HEK293T (cell line): Measurements from ENCODE around the gene C5orf34.
A peak's percentile ranks its signal among the peaks of the same experiment; 100 is the strongest.
"Not testable (repeated sequence)": the region's sequence is repeated elsewhere in the genome, so short reads cannot be mapped to it uniquely, and the experiment has no call there.

Experiments used
- CTCF ChIA-PET: fragments of 350-600 bp; formaldehyde crosslinking; extraction: SDS; loops from one replicate; lab custom pipeline; 2021; ENCODE audit warnings: antibody characterized with exemption, inconsistent platforms; lab: Yijun Ruan, JAX
- POLR2A ChIA-PET: fragments of 350-600 bp; formaldehyde crosslinking; extraction: SDS; loops from one replicate; lab custom pipeline; 2020; ENCODE audit warnings: antibody characterized with exemption, inconsistent platforms; lab: Yijun Ruan, JAX
- DNase-seq: peaks from one replicate; pipeline ENCODE4 v3.0.0; 2012; ENCODE audit warnings: mixed read lengths; ENCODE audit errors: extremely low spot score
- ARNT ChIP-seq: fragments of 450-650 bp; IDR thresholded peaks from 2 replicates; pipeline ENCODE4 v1.6.1; 2017; ENCODE audit warnings: mild to moderate bottlenecking
- BHLHE40 ChIP-seq: fragments of 450-650 bp; IDR thresholded peaks from 2 replicates; pipeline ENCODE4 v1.6.1; 2016; ENCODE audit warnings: mild to moderate bottlenecking, moderate library complexity, borderline replicate concordance
- CTBP1 ChIP-seq: fragments of 450-650 bp; IDR thresholded peaks from 2 replicates; pipeline ENCODE4 v1.6.1; 2016; ENCODE audit warnings: borderline replicate concordance
- ELF4 ChIP-seq: fragments of 450-650 bp; IDR thresholded peaks from 2 replicates; pipeline ENCODE4 v1.6.1; 2017; ENCODE audit warnings: antibody characterized with exemption
- FOXA1 ChIP-seq: fragments of 450-650 bp; IDR thresholded peaks from 2 replicates; pipeline ENCODE4 v1.6.1; 2016; ENCODE audit warnings: mild to moderate bottlenecking
- FOXK2 ChIP-seq: fragments of 450-650 bp; IDR thresholded peaks from 2 replicates; pipeline ENCODE4 v1.6.1; 2016; ENCODE audit warnings: mild to moderate bottlenecking
- FOXM1 ChIP-seq: fragments of 450-650 bp; IDR thresholded peaks from 2 replicates; pipeline ENCODE4 v1.6.1; 2017; ENCODE audit warnings: mild to moderate bottlenecking, borderline replicate concordance
- HDGF ChIP-seq: fragments of 450-650 bp; IDR thresholded peaks from 2 replicates; pipeline ENCODE4 v1.6.1; 2017; ENCODE audit warnings: antibody characterized with exemption, borderline replicate concordance
- L3MBTL2 ChIP-seq: fragments of 450-650 bp; conservative IDR thresholded peaks from 2 replicates; pipeline ENCODE4 v1.6.1; 2016; ENCODE audit warnings: mild to moderate bottlenecking
- LEF1 ChIP-seq: fragments of 450-650 bp; IDR thresholded peaks from 2 replicates; pipeline ENCODE4 v1.6.1; 2017; ENCODE audit warnings: mild to moderate bottlenecking, borderline replicate concordance
- NFRKB ChIP-seq: fragments of 450-650 bp; IDR thresholded peaks from 2 replicates; pipeline ENCODE4 v1.6.1; 2016; ENCODE audit warnings: mild to moderate bottlenecking, moderate library complexity
- PKNOX1 ChIP-seq: fragments of 450-650 bp; IDR thresholded peaks from 2 replicates; pipeline ENCODE4 v1.6.1; 2016
- SP1 ChIP-seq: fragments of 450-650 bp; IDR thresholded peaks from 2 replicates; pipeline ENCODE4 v1.6.1; 2017
- SUZ12 ChIP-seq: fragments of 450-650 bp; IDR thresholded peaks from 2 replicates; pipeline ENCODE4 v1.6.1; 2016; ENCODE audit warnings: mild to moderate bottlenecking
- TARDBP ChIP-seq: fragments of 450-650 bp; IDR thresholded peaks from 2 replicates; pipeline ENCODE4 v1.6.1; 2016
- ZNF384 ChIP-seq: fragments of 450-650 bp; IDR thresholded peaks from 2 replicates; pipeline ENCODE4 v1.6.1; 2016

C5orf34 gene

GRCh38 chr5:43483298-43484105 is 31.4 kb downstream of the C5orf34 start, which contains the start of gene TMEM267:
TSS of gene TMEM267 (minus strand) at chr5:43483865. CDS start at chr5:43453969, 29,896 bp downstream.
- ChIA-PET CTCF (interaction anchor here (0.6 to 2.7 kb wide), 11 partner anchors 34 to 563 kb away, joined by 3 to 16 read pairs (median 3); partner anchors contain the start of gene HMGCS1), POLR2A (interaction anchor here (0.6 to 3.2 kb wide), 52 partner anchors 7 to 1338 kb away, joined by 3 to 47 read pairs (median 5); partner anchors contain the start of genes C5orf34, CCL28, HMGCS1 and NIM1K)
- TF ChIP-seq LEF1 = no peak
- TF ChIP-seq ELF4 = peak; percentile 37; the same call in 1 of the 2 replicates
- TF ChIP-seq PKNOX1 = 0 out of 2 replicates have a peak, but pooled peaks have one; percentile 18
- peak; percentile 77 for TF ChIP-seq L3MBTL2
- no peak for TF ChIP-seq FOXA1
- no peak for TF ChIP-seq HDGF
- no peak for TF ChIP-seq SP1
- TF ChIP-seq TARDBP = peak; percentile 93
- peak; percentile 86 for DNase-seq

- POLR2A ChIA-PET = interaction anchor here (1.3 to 2.2 kb wide), 2 partner anchors 13 to 32 kb away, joined by 4 to 5 read pairs; partner anchors contain the start of gene C5orf34
- CTCF ChIA-PET = no interaction called here
- DNase-seq = no peak
- TF ChIP-seq CTBP1 = no peak
- no peak for TF ChIP-seq ARNT
- TF ChIP-seq SUZ12 = no peak
- no peak for TF ChIP-seq BHLHE40
- no peak for TF ChIP-seq ZNF384
- TF ChIP-seq HDGF = no peak
- no peak; the same call in 1 of the 2 replicates for TF ChIP-seq PKNOX1
- TF ChIP-seq NFRKB = no peak
- no peak for TF ChIP-seq LEF1
- no peak for TF ChIP-seq L3MBTL2
- no peak for TF ChIP-seq FOXA1
- no peak for TF ChIP-seq ELF4
- TF ChIP-seq TARDBP = no peak
- no peak for TF ChIP-seq FOXK2
- TF ChIP-seq SP1 = no peak
- no peak for TF ChIP-seq FOXM1
Observed at GRCh38 chr5:43482490-43483297, 32.3 kb downstream of the C5orf34 start.

- POLR2A ChIA-PET = interaction anchor here (1.1 kb wide), 1 partner anchor 12 kb away, joined by 4 read pairs; no protein-coding TSS in a partner anchor
Observed at GRCh38 chr5:43469671-43470391, 45.1 kb downstream of the C5orf34 start.

GRCh38 chr5:43467100-43467499 is 47.8 kb downstream of the C5orf34 start:
- no peak for DNase-seq
- ChIA-PET CTCF (no interaction called here), POLR2A (no interaction called here)
- TF ChIP-seq TARDBP (no peak), ELF4 (no peak), FOXA1 (no peak), FOXK2 (no peak), BHLHE40 (no peak), CTBP1 (no peak), HDGF (no peak), ZNF384 (no peak), FOXM1 (no peak), PKNOX1 (no peak), SUZ12 (no peak), LEF1 (no peak), L3MBTL2 (no peak), ARNT (no peak), SP1 (no peak), NFRKB (no peak)

More at GRCh38 chr5:43469671-43470391, 45.1 kb downstream of the C5orf34 start:
- CTCF ChIA-PET = no interaction called here
- DNase-seq = no peak
- TF ChIP-seq NFRKB (no peak), FOXM1 (no peak), TARDBP (no peak), FOXA1 (no peak), BHLHE40 (no peak), ELF4 (no peak), SP1 (no peak), L3MBTL2 (no peak), ARNT (no peak), CTBP1 (no peak), LEF1 (no peak), FOXK2 (no peak), PKNOX1 (no peak), SUZ12 (no peak), HDGF (no peak), ZNF384 (no peak)

GRCh38 chr5:43465455-43465854 is 49.5 kb downstream of the C5orf34 start:
- CTCF ChIA-PET, DNase-seq: not testable (repeated sequence)
- POLR2A ChIA-PET = interaction anchor here (1.0 kb wide), 1 partner anchor 19 kb away, joined by 4 read pairs; no protein-coding TSS in a partner anchor
